GM12873 (cell line): ENCODE results near the gene ESPN.

Source experiments
- CTCF ChIP-seq: IDR thresholded peaks from 2 replicates; pipeline ENCODE4 v1.5.1; 2012; ENCODE audit warnings: low read depth, mild to moderate bottlenecking, moderate library complexity, low read length, control low read depth; ENCODE audit not compliant: insufficient read depth; ENCODE audit errors: missing control alignments

ESPN gene

GRCh38 chr1:6473156-6473555, 48.6 kb downstream of the ESPN start:
- no peak for TF ChIP-seq CTCF

GRCh38 chr1:6473974-6474814, 49.6 kb downstream of the ESPN start:
- TF ChIP-seq CTCF = no peak

- TF ChIP-seq CTCF = no peak
These were observed 50.3 kb downstream of the ESPN start for GRCh38 chr1:6474815-6475282.

GRCh38 chr1:6475381-6476133, 51.0 kb downstream of the ESPN start:
- TF ChIP-seq CTCF = peak; percentile 98

GRCh38 chr1:6476483-6476882, 51.9 kb downstream of the ESPN start:
- no peak for TF ChIP-seq CTCF

- TF ChIP-seq CTCF = no peak
These were observed 52.7 kb downstream of the ESPN start for GRCh38 chr1:6477039-6477820.
